ENCODE data around the gene CSF2.

DNA sequence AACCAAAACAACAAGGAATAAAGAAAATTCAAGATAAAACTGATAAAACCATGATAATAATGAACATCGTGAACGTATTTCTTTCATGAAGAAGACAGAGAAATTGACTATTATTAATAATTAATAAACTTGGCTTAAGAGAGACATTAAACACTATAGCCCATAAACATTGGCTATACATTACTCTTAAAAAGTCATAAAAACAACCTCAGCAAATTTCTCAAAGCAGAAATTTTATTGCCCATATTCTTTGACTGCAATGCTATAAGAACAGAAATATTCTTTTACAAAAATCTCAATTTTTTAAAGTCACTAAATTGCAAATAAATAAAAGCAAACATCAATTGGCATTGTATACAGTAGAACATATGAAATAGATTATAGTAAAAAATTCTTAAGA is 42.5 kb downstream of the CSF2 start:
- TF ChIP-seq, protein P1, sequence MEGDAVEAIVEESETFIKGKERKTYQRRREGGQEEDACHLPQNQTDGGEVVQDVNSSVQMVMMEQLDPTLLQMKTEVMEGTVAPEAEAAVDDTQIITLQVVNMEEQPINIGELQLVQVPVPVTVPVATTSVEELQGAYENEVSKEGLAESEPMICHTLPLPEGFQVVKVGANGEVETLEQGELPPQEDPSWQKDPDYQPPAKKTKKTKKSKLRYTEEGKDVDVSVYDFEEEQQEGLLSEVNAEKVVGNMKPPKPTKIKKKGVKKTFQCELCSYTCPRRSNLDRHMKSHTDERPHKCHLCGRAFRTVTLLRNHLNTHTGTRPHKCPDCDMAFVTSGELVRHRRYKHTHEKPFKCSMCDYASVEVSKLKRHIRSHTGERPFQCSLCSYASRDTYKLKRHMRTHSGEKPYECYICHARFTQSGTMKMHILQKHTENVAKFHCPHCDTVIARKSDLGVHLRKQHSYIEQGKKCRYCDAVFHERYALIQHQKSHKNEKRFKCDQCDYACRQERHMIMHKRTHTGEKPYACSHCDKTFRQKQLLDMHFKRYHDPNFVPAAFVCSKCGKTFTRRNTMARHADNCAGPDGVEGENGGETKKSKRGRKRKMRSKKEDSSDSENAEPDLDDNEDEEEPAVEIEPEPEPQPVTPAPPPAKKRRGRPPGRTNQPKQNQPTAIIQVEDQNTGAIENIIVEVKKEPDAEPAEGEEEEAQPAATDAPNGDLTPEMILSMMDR (IDR thresholded peaks at IDR 0.05): no peak
- TF ChIP-seq EZH2 (IDR thresholded peaks at IDR 0.05; ENCODE audit: borderline replicate concordance, insufficient read depth, low read depth, low read length, poor library complexity, severe bottlenecking): no peak

Data from B cell (primary cell).